Measurements from ENCODE around the gene SPOCK1. TPM values are rescaled to one million over a fixed set of nuclear protein-coding genes. Genes with fewer than 3 reads are reported as not detected.

SPOCK1 gene
- total and polyA plus RNA-seq, 7 experiments from 2014 or later = 2.8 TPM; not detected in 6

DNA sequence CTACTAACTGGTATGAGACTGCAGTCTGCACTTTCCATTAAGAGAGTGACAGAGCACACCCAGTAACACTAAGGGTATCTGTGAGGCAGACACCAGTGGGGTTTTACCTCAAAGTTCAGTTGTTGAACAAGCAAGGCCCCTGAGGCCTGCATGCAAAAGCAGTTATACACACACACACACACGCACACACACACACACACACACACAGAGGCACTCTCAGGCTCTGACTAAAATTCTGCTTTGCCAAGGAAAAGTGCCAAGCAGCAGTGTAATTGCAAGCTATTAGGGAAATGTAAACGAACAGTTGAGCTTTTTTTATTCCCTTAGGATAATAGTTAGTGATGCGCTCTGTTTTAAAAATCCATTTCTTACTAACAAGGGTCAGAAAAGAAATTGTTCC, 377.1 kb downstream of the SPOCK1 start:
- intact Hi-C loops (cut with micrococcal nuclease) = no loop called here
- Histone ChIP-seq H3K27ac (ENCODE audit: low read depth, low read length) (no peak overlapping the region), H3K9me3 (ENCODE audit: control insufficient read depth in 2 of 3, low read length in 3 of 3) (no peaks in the 10 kb centered on the region), H3K36me3 (ENCODE audit: control insufficient read depth in 2 of 3, insufficient read depth in 3 of 3, low read length in 3 of 3) (no peaks in the 10 kb centered on the region), H3K27me3 (ENCODE audit: control insufficient read depth in 2 of 2, insufficient read depth in 2 of 2, low read length in 2 of 2) (no peaks in the 10 kb centered on the region), H3K4me3 (ENCODE audit: low read length) (no peak overlapping the region), H3K4me1 (ENCODE audit: control insufficient read depth in 2 of 2, insufficient read depth in 2 of 2, low read length in 2 of 2) (no peaks in the 10 kb centered on the region)
- H3K36me3 Mint-ChIP-seq = no peaks in the 10 kb centered on the region
- peaks cover 0 to 2% (median 0%) of the 10 kb centered on the region in 7 donors for H3K4me1 Mint-ChIP-seq
- H3K27me3 Mint-ChIP-seq = peaks cover 0 to 6% (median 2%) of the 10 kb centered on the region in 5 donors
- ChIA-PET POLR2A (no interaction called here), CTCF (no interaction called here)
- DNase-seq = no peak
- H3K9me3 Mint-ChIP-seq = peaks cover 0 to 7% (median 0%) of the 10 kb centered on the region in 11 donors
- H3K4me3 Mint-ChIP-seq = no peak overlapping the region
- H3K27ac Mint-ChIP-seq = no peak overlapping the region
- ATAC-seq = no peak

DNA sequence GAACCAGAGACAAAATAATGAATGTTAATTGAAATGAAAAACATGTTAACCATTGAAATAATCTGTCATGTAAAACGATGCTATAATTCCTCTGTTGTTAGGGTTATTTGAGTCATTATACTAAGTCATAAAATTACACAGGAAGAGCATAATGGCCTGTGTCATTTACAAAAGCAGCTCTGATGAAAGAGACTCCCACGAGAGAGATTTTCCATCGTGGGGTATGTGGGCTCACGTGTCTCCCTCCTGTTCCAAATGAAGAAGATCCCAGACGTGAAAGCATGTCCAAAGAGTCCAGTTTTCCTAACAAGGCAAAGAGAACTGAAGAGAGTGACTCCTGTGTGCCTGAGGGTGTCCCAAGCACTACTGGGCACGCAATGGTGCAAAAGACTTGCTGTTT, 379.8 kb downstream of the SPOCK1 start:
- intact Hi-C loops (cut with micrococcal nuclease) = no loop called here
- peaks cover 0 to 9% (median 8%) of the 10 kb centered on the region in 5 donors for H3K27me3 Mint-ChIP-seq
- Histone ChIP-seq H3K9me3 (ENCODE audit: control insufficient read depth in 2 of 3, low read length in 3 of 3) (no peaks in the 10 kb centered on the region), H3K27ac (ENCODE audit: low read depth, low read length) (no peak overlapping the region), H3K4me1 (ENCODE audit: control insufficient read depth in 2 of 2, insufficient read depth in 2 of 2, low read length in 2 of 2) (no peaks in the 10 kb centered on the region), H3K4me3 (ENCODE audit: low read length) (no peak overlapping the region), H3K27me3 (ENCODE audit: control insufficient read depth in 2 of 2, insufficient read depth in 2 of 2, low read length in 2 of 2) (no peaks in the 10 kb centered on the region), H3K36me3 (ENCODE audit: control insufficient read depth in 2 of 3, insufficient read depth in 3 of 3, low read length in 3 of 3) (no peaks in the 10 kb centered on the region)
- DNase-seq = no peak
- H3K4me3 Mint-ChIP-seq = no peak overlapping the region
- POLR2A ChIA-PET = no interaction called here
- no peak for ATAC-seq
- no peak overlapping the region for H3K27ac Mint-ChIP-seq
- no peaks in the 10 kb centered on the region for H3K36me3 Mint-ChIP-seq
- H3K4me1 Mint-ChIP-seq = peaks cover 0 to 2% (median 0%) of the 10 kb centered on the region in 7 donors
- CTCF ChIA-PET = no interaction called here
- peaks cover 0 to 7% (median 0%) of the 10 kb centered on the region in 11 donors for H3K9me3 Mint-ChIP-seq

DNA sequence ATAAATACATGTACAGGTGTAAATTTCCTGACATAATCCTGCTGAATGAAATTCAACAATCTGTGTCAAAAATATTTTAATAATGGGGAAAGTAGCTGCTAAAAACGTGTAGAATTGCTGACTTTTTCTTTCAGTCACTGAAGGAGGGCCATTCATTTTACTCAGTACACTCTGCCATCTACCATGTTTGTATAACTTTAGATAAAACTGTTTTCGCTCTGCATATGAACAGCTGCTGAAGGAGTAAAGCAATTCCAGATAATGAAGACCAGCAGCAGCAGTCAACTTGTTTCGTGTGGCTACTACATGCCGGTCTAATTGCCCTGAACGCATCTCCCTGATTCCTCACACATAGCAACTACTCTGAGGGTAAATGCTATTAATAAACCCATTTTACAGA, 380.5 kb downstream of the SPOCK1 start:
- no peak for DNase-seq
- no peak overlapping the region for H3K4me3 ChIP-seq (ENCODE audit: low read length)
- no peak overlapping the region for H3K27ac Mint-ChIP-seq
- peaks cover 0 to 2% (median 0%) of the 10 kb centered on the region in 7 donors for H3K4me1 Mint-ChIP-seq
- H3K36me3 Mint-ChIP-seq = no peaks in the 10 kb centered on the region
- POLR2A ChIA-PET = no interaction called here
- H3K9me3 Mint-ChIP-seq = peaks cover 0 to 7% (median 0%) of the 10 kb centered on the region in 11 donors
- no peak for ATAC-seq
- CTCF ChIA-PET = no interaction called here
- no peaks in the 10 kb centered on the region for H3K9me3 ChIP-seq (ENCODE audit: control insufficient read depth in 2 of 3, low read length in 3 of 3)
- peaks cover 0 to 9% (median 6%) of the 10 kb centered on the region in 5 donors for H3K27me3 Mint-ChIP-seq
- H3K4me1 ChIP-seq (ENCODE audit: control insufficient read depth in 2 of 2, insufficient read depth in 2 of 2, low read length in 2 of 2) = no peaks in the 10 kb centered on the region
- H3K36me3 ChIP-seq (ENCODE audit: control insufficient read depth in 2 of 3, insufficient read depth in 3 of 3, low read length in 3 of 3) = no peaks in the 10 kb centered on the region
- intact Hi-C loops (cut with micrococcal nuclease) = no loop called here
- H3K27me3 ChIP-seq (ENCODE audit: control insufficient read depth in 2 of 2, insufficient read depth in 2 of 2, low read length in 2 of 2) = no peaks in the 10 kb centered on the region
- no peak overlapping the region for H3K4me3 Mint-ChIP-seq
- no peak overlapping the region for H3K27ac ChIP-seq (ENCODE audit: low read depth, low read length)

DNA sequence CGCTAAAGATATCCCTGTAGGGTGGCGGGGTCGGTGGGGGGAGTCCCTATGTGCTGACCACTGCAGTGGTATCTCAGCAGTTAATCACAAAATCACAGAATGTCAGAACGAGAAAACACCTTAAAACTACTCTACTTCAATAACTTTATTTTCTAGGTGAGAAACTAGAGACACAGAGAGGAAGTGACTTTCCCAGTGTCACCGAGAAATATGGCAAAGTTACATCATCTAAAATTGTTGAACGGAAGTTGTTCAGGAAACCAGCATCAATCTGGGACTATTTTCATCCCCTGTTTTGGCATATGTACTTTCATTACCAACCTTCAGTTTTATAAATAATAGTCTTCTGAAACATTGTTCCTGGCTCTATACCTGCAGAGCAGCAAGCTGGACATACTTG, 384.0 kb downstream of the SPOCK1 start:
- peaks cover 0 to 2% (median 0%) of the 10 kb centered on the region in 7 donors for H3K4me1 Mint-ChIP-seq
- POLR2A ChIA-PET = no interaction called here
- no peaks in the 10 kb centered on the region for H3K36me3 Mint-ChIP-seq
- H3K27ac Mint-ChIP-seq = no peak overlapping the region
- intact Hi-C loops (cut with micrococcal nuclease) = no loop called here
- no peak overlapping the region for H3K27ac ChIP-seq (ENCODE audit: low read depth, low read length)
- no peaks in the 10 kb centered on the region for H3K27me3 ChIP-seq (ENCODE audit: control insufficient read depth in 2 of 2, insufficient read depth in 2 of 2, low read length in 2 of 2)
- H3K9me3 ChIP-seq (ENCODE audit: control insufficient read depth in 2 of 3, low read length in 3 of 3) = no peaks in the 10 kb centered on the region
- H3K9me3 Mint-ChIP-seq = peaks cover 0 to 7% (median 0%) of the 10 kb centered on the region in 11 donors
- ATAC-seq (no peak), DNase-seq (no peak)
- no peaks in the 10 kb centered on the region for H3K36me3 ChIP-seq (ENCODE audit: control insufficient read depth in 2 of 3, insufficient read depth in 3 of 3, low read length in 3 of 3)
- H3K4me3 Mint-ChIP-seq = no peak overlapping the region
- H3K27me3 Mint-ChIP-seq = peaks cover 0 to 22% (median 14%) of the 10 kb centered on the region in 5 donors
- CTCF ChIA-PET = no interaction called here
- H3K4me3 ChIP-seq (ENCODE audit: low read length) = no peak overlapping the region
- no peaks in the 10 kb centered on the region for H3K4me1 ChIP-seq (ENCODE audit: control insufficient read depth in 2 of 2, insufficient read depth in 2 of 2, low read length in 2 of 2)

DNA sequence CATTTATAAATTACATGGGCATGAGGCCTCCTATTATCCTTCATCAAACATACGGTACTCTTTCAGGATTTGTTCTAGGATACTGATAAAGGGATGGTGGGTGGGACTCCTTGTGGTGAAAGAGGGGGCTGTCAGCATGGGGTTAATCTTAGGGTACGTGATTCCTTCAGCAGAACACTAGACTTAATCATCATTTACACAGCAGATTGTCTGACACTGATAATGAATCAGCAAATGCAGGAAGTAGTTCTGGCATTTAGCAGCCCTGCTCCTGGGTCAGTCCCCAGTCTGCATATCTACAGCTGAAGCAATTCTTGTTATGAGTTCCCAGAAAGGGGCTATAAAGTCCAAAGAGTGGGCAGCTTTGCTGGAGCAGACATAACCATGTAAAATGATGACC, 384.6 kb downstream of the SPOCK1 start:
- Histone ChIP-seq H3K4me3 (ENCODE audit: low read length) (no peak overlapping the region), H3K4me1 (ENCODE audit: control insufficient read depth in 2 of 2, insufficient read depth in 2 of 2, low read length in 2 of 2) (no peaks in the 10 kb centered on the region), H3K9me3 (ENCODE audit: control insufficient read depth in 2 of 3, low read length in 3 of 3) (no peaks in the 10 kb centered on the region), H3K27ac (ENCODE audit: low read depth, low read length) (no peak overlapping the region), H3K27me3 (ENCODE audit: control insufficient read depth in 2 of 2, insufficient read depth in 2 of 2, low read length in 2 of 2) (no peaks in the 10 kb centered on the region), H3K36me3 (ENCODE audit: control insufficient read depth in 2 of 3, insufficient read depth in 3 of 3, low read length in 3 of 3) (no peaks in the 10 kb centered on the region)
- DNase-seq (no peak), ATAC-seq (no peak)
- ChIA-PET POLR2A (no interaction called here), CTCF (no interaction called here)
- Mint-ChIP-seq H3K36me3 (no peaks in the 10 kb centered on the region), H3K9me3 (peaks cover 0 to 6% (median 0%) of the 10 kb centered on the region in 11 donors), H3K4me3 (no peak overlapping the region), H3K27ac (no peak overlapping the region), H3K27me3 (peaks cover 0 to 27% (median 15%) of the 10 kb centered on the region in 5 donors), H3K4me1 (peaks cover 0 to 2% (median 0%) of the 10 kb centered on the region in 7 donors)
- intact Hi-C loops (cut with micrococcal nuclease) = no loop called here

DNA sequence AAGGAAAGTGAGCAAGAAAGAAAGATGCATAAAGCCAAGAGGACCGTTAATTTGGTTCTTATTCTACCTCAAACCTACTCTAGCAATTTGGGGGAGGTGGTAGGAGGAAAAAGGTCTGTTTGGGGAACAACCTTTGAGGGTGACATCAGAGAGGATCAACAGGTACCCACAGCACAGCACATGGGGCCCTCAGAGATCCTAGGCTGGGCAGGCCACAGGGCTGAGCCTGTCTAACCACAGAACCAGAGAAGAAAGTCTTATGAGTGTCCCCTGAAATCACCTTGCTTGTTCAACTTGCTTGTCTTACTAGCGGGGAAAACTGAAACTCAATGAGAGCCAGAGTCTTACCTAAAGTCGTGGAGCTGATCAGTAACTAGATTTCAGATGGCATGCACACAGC, 385.2 kb downstream of the SPOCK1 start:
- Histone ChIP-seq H3K4me1 (ENCODE audit: control insufficient read depth in 2 of 2, insufficient read depth in 2 of 2, low read length in 2 of 2) (no peaks in the 10 kb centered on the region), H3K27me3 (ENCODE audit: control insufficient read depth in 2 of 2, insufficient read depth in 2 of 2, low read length in 2 of 2) (no peaks in the 10 kb centered on the region), H3K36me3 (ENCODE audit: control insufficient read depth in 2 of 3, insufficient read depth in 3 of 3, low read length in 3 of 3) (no peaks in the 10 kb centered on the region), H3K4me3 (ENCODE audit: low read length) (no peak overlapping the region), H3K9me3 (ENCODE audit: control insufficient read depth in 2 of 3, low read length in 3 of 3) (no peaks in the 10 kb centered on the region), H3K27ac (ENCODE audit: low read depth, low read length) (no peak overlapping the region)
- POLR2A ChIA-PET = no interaction called here
- no peak overlapping the region for H3K4me3 Mint-ChIP-seq
- H3K27me3 Mint-ChIP-seq = peaks cover 0 to 27% (median 16%) of the 10 kb centered on the region in 5 donors
- no peaks in the 10 kb centered on the region for H3K36me3 Mint-ChIP-seq
- CTCF ChIA-PET = no interaction called here
- H3K4me1 Mint-ChIP-seq = peaks cover 0 to 2% (median 0%) of the 10 kb centered on the region in 7 donors
- DNase-seq = no peak
- H3K27ac Mint-ChIP-seq = no peak overlapping the region
- H3K9me3 Mint-ChIP-seq = peaks cover 0 to 6% (median 0%) of the 10 kb centered on the region in 11 donors
- intact Hi-C loops (cut with micrococcal nuclease) = no loop called here
- ATAC-seq = no peak

DNA sequence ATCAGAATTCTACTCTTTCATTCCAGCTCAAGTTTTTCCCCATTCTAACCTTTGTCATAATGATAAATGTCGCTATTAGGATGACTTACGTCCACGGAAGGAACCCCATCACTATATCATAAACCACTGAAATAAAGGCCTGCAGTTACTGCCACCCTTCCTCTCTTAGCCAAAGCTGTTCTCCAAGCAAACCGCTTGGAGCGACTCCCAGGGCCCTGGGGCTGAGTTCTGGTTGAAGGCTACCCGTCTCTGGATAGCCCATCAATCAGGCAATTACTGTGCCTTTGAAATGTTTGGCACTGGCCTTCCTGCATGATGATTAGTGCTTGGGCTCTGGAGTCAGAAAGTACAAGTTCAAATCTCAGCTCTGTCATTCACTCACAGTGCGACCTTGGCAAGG, 386.0 kb downstream of the SPOCK1 start:
- intact Hi-C loops (cut with micrococcal nuclease) = no loop called here
- Mint-ChIP-seq H3K4me1 (peaks cover 0 to 2% (median 0%) of the 10 kb centered on the region in 7 donors), H3K36me3 (no peaks in the 10 kb centered on the region), H3K9me3 (peaks cover 0 to 6% (median 0%) of the 10 kb centered on the region in 11 donors), H3K4me3 (no peak overlapping the region), H3K27ac (no peak overlapping the region), H3K27me3 (peaks cover 0 to 27% (median 16%) of the 10 kb centered on the region in 5 donors)
- H3K4me1 ChIP-seq (ENCODE audit: control insufficient read depth in 2 of 2, insufficient read depth in 2 of 2, low read length in 2 of 2) = no peaks in the 10 kb centered on the region
- H3K27ac ChIP-seq (ENCODE audit: low read depth, low read length) = no peak overlapping the region
- DNase-seq (no peak), ATAC-seq (no peak)
- no peaks in the 10 kb centered on the region for H3K27me3 ChIP-seq (ENCODE audit: control insufficient read depth in 2 of 2, insufficient read depth in 2 of 2, low read length in 2 of 2)
- no peaks in the 10 kb centered on the region for H3K36me3 ChIP-seq (ENCODE audit: control insufficient read depth in 2 of 3, insufficient read depth in 3 of 3, low read length in 3 of 3)
- no peaks in the 10 kb centered on the region for H3K9me3 ChIP-seq (ENCODE audit: control insufficient read depth in 2 of 3, low read length in 3 of 3)
- POLR2A ChIA-PET = no interaction called here
- no peak overlapping the region for H3K4me3 ChIP-seq (ENCODE audit: low read length)
- CTCF ChIA-PET = no interaction called here

All from naive thymus-derived CD4-positive, alpha-beta T cell (primary cell).